Neural cell (in vitro differentiated cells): Measurements from ENCODE around the gene GSK3B.

Experiments used
- EP300 ChIP-seq: fragments of 450-650 bp; conservative IDR thresholded peaks from 2 replicates; pipeline ENCODE4 v1.6.1; 2014; ENCODE audit warnings: antibody characterized with exemption, mild to moderate bottlenecking, moderate library complexity; ENCODE audit not compliant: poor library complexity, severe bottlenecking
- EZH2 ChIP-seq: fragments of 200-600, 300-800 bp; shearing (Covaris generic), sonication (generic); IDR thresholded peaks from 2 replicates; pipeline ENCODE4 v1.6.1; 2014; ENCODE audit warnings: antibody characterized with exemption, low read length, borderline replicate concordance, mild to moderate bottlenecking; ENCODE audit not compliant: insufficient read depth, poor library complexity, severe bottlenecking
- MXI1 ChIP-seq: fragments of 450-650 bp; conservative IDR thresholded peaks from 2 replicates; pipeline ENCODE4 v1.6.1; 2014; ENCODE audit warnings: antibody characterized with exemption, mild to moderate bottlenecking; ENCODE audit not compliant: poor library complexity, severe bottlenecking
- POLR2AphosphoS5 ChIP-seq: IDR thresholded peaks from 2 replicates; pipeline ENCODE4 v1.6.1; 2012
- TF ChIP-seq, protein P1 (sequence below): fragments of 450-650 bp; IDR thresholded peaks from 2 replicates; pipeline ENCODE4 v1.5.1; 2014; ENCODE audit warnings: antibody characterized with exemption, mild to moderate bottlenecking, moderate library complexity; ENCODE audit not compliant: poor library complexity, severe bottlenecking

DNA sequence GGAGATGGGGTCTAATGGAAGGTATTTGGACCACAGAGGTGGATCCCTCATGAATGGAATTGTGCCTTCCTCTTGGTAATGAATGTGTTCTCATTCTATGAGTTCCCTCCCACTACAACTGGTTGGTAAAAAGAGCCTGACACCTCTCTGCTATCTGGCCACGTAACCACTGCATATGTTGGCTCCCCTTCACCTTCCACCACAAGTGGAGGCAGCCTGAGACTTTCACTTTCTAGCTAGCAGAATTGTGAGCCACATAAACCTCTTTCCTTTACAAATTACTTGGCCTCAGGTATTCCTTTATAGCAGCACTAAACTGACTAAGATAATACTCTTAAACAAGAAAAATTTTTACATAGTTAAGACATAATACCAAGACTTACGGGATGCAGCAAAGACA is 157.0 kb downstream of the GSK3B start:
- TF ChIP-seq, protein P1, sequence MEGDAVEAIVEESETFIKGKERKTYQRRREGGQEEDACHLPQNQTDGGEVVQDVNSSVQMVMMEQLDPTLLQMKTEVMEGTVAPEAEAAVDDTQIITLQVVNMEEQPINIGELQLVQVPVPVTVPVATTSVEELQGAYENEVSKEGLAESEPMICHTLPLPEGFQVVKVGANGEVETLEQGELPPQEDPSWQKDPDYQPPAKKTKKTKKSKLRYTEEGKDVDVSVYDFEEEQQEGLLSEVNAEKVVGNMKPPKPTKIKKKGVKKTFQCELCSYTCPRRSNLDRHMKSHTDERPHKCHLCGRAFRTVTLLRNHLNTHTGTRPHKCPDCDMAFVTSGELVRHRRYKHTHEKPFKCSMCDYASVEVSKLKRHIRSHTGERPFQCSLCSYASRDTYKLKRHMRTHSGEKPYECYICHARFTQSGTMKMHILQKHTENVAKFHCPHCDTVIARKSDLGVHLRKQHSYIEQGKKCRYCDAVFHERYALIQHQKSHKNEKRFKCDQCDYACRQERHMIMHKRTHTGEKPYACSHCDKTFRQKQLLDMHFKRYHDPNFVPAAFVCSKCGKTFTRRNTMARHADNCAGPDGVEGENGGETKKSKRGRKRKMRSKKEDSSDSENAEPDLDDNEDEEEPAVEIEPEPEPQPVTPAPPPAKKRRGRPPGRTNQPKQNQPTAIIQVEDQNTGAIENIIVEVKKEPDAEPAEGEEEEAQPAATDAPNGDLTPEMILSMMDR = no peak
- TF ChIP-seq EP300 (no peak), POLR2AphosphoS5 (no peak), EZH2 (no peak), MXI1 (no peak)
